ENCODE data around the gene BAHD1. TPM values are rescaled to one million over a fixed set of nuclear protein-coding genes. Genes with fewer than 3 reads are reported as not detected.

Gene BAHD1
- total RNA-seq, result 15.2 and 15.7 TPM in 2 replicates

- H3K36me3 ChIP-seq (ENCODE audit: control insufficient read depth, insufficient read depth, low read length), result no peaks in the 10 kb centered on the region
- peak; percentile 65 for DNase-seq (ENCODE audit: low read depth)
Measured at GRCh38 chr15:40440743-40441564, at the start of gene BAHD1. Gene BAHD1 (plus strand): TSS chr15:40440953. CDS start chr15:40458465, 17,512 bp downstream.

GRCh38 chr15:40392986-40393948 lies 47.5 kb upstream of the BAHD1 start:
- Histone ChIP-seq H3K27me3 (ENCODE audit: control insufficient read depth, insufficient read depth, low read length) (no peaks in the 10 kb centered on the region), H3K4me3 (ENCODE audit: low read depth, low read length) (no peak overlapping the region), H3K36me3 (ENCODE audit: control insufficient read depth, insufficient read depth, low read length) (no peaks in the 10 kb centered on the region)
- no peak for TF ChIP-seq CTCF (IDR thresholded peaks at IDR 0.05; ENCODE audit: insufficient read depth, low read length, poor library complexity, severe bottlenecking)
- DNase-seq (ENCODE audit: low read depth), result no peak

More at GRCh38 chr15:40440743-40441564, at the start of gene BAHD1:
- TF ChIP-seq CTCF (IDR thresholded peaks at IDR 0.05; ENCODE audit: insufficient read depth, low read length, poor library complexity, severe bottlenecking), result peak; percentile 11
- Histone ChIP-seq H3K27me3 (ENCODE audit: control insufficient read depth, insufficient read depth, low read length) (peaks cover 35% of the 10 kb centered on the region), H3K4me3 (ENCODE audit: low read depth, low read length) (peak within 1 kb of the TSS; percentile 62)

GRCh38 chr15:40397688-40398412 lies 42.9 kb upstream of the BAHD1 start:
- no peak overlapping the region for H3K4me3 ChIP-seq (ENCODE audit: low read depth, low read length)
- no peaks in the 10 kb centered on the region for H3K36me3 ChIP-seq (ENCODE audit: control insufficient read depth, insufficient read depth, low read length)
- TF ChIP-seq CTCF (IDR thresholded peaks at IDR 0.05; ENCODE audit: insufficient read depth, low read length, poor library complexity, severe bottlenecking), result no peak
- no peaks in the 10 kb centered on the region for H3K27me3 ChIP-seq (ENCODE audit: control insufficient read depth, insufficient read depth, low read length)
- DNase-seq (ENCODE audit: low read depth), result no peak

DNA sequence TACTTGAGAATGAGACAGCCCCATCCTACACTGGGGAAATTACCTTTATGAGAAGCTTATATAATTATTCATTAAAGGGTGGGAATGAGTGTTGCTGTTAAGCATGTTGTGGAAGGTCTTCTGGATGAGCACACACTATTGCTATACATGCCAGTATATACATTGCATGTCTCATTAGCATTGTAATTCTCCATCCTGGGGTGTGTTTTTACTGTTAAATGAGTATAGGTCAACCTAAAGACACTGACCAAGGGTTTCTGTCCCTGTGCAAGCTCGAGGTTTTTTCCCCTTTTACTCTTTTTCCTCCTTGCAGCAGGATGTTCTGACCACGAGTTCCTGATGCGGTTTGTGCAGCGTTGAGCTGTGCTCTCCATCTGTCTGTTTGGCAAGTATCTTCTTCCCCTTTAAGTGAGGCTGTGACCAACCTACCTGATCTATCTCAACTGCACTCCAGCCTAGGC lies 42.3 kb upstream of the BAHD1 start:
- Histone ChIP-seq H3K27me3 (ENCODE audit: control insufficient read depth, insufficient read depth, low read length) (no peaks in the 10 kb centered on the region), H3K4me3 (ENCODE audit: low read depth, low read length) (no peak overlapping the region)
- TF ChIP-seq CTCF (IDR thresholded peaks at IDR 0.05; ENCODE audit: insufficient read depth, low read length, poor library complexity, severe bottlenecking), result no peak

GRCh38 chr15:40399370-40399769 lies 41.4 kb upstream of the BAHD1 start:
- no peak for DNase-seq (ENCODE audit: low read depth)
- TF ChIP-seq CTCF (IDR thresholded peaks at IDR 0.05; ENCODE audit: insufficient read depth, low read length, poor library complexity, severe bottlenecking), result no peak
- no peaks in the 10 kb centered on the region for H3K36me3 ChIP-seq (ENCODE audit: control insufficient read depth, insufficient read depth, low read length)
- no peak overlapping the region for H3K4me3 ChIP-seq (ENCODE audit: low read depth, low read length)
- no peaks in the 10 kb centered on the region for H3K27me3 ChIP-seq (ENCODE audit: control insufficient read depth, insufficient read depth, low read length)

More for the DNA sequence above, 42.3 kb upstream of the BAHD1 start:
- no peak for DNase-seq (ENCODE audit: low read depth)
- no peaks in the 10 kb centered on the region for H3K36me3 ChIP-seq (ENCODE audit: control insufficient read depth, insufficient read depth, low read length)

Measured in kidney epithelial cell (primary cell).